ENCODE measurements around the gene F8A1.
"Not testable (repeated sequence)": the region's sequence is repeated elsewhere in the genome, so short reads cannot be mapped to it uniquely, and the experiment has no call there.

The F8A1 gene

GRCh38 chrX:154886069-154886788 is at the start of gene F8A1:
Gene F8A1, plus strand, starts transcription at chrX:154886355. Its CDS starts 20 bp downstream, at chrX:154886375.
- not testable (repeated sequence) for DNase-seq

GRCh38 chrX:154840856-154841255 is 45.3 kb upstream of the F8A1 start:
- peak; percentile 64 to 80 for DNase-seq

- no peak for DNase-seq
Observed at GRCh38 chrX:154850957-154851611, 35.1 kb upstream of the F8A1 start.

- no peak for DNase-seq
Observed at GRCh38 chrX:154855256-154855655, 30.9 kb upstream of the F8A1 start.

GRCh38 chrX:154868522-154868921 is 17.6 kb upstream of the F8A1 start:
- DNase-seq = not testable (repeated sequence)

DNA sequence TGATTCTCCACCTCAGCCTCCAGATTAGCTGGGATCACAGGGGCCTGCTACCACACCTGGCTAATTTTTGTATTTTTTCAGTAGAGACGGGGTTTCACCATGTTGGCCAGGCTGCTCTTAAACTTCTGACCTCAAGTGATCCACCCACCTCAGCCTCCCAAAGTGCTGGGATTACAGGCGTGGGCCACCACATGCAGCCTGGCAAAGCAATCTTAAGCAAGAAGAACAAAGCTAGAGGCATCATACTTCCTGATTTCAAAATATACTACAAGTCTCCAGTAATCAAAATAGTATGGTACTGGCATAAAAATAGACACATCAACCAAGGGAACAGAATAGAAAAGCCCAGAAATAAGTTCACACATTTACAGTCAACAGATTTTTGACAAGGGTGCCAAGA is 12.8 kb upstream of the F8A1 start:
- no peak for DNase-seq

GRCh38 chrX:154884069-154884468 is 2.1 kb upstream of the F8A1 start:
- DNase-seq = not testable (repeated sequence)

GRCh38 chrX:154885057-154885456 is 1.1 kb upstream of the F8A1 start:
- DNase-seq = not testable (repeated sequence)

DNA sequence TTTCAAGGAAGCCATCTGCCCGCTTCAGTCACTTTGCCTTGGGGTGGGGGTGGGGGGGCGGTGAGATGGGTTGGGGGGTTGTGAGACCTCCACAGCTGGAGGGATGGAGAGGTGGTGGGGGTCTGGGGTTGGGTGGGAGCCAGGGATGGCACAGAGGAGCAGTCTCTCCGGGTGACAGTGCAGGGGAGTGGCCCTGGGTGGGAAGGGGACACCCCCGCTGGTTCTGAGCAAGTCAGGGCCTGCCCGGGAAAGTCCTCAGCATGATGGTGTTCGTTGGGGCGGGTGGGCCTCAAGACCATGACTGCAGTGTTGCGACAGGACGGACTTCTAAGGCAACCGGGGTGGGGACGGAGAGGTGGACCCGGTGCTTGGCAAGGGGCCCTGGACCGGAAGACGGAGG is 606 bp upstream of the F8A1 start:
- DNase-seq = not testable (repeated sequence)

DNA sequence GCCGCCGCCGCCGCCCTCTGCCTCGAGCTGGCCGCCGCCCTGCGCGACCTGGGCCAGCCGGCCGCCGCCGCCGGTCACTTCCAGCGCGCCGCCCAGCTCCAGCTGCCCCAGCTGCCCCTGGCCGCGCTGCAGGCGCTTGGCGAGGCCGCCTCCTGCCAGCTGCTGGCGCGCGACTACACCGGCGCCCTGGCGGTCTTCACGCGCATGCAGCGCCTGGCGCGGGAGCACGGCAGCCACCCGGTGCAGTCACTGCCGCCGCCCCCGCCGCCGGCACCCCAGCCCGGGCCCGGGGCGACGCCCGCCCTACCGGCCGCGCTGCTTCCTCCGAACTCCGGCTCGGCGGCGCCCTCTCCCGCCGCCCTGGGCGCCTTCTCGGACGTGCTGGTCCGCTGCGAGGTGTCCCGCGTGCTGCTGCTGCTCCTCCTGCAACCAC is 650 bp downstream of the F8A1 start:
- DNase-seq = not testable (repeated sequence)

- peak in 1 of 2 experiments; percentile 43 for DNase-seq
Observed at GRCh38 chrX:154890990-154891639, 5.0 kb downstream of the F8A1 start.

GRCh38 chrX:154892296-154892695 is 6.1 kb downstream of the F8A1 start:
- DNase-seq = no peak

- no peak for DNase-seq
Observed at GRCh38 chrX:154900323-154900722, 14.2 kb downstream of the F8A1 start.

DNA sequence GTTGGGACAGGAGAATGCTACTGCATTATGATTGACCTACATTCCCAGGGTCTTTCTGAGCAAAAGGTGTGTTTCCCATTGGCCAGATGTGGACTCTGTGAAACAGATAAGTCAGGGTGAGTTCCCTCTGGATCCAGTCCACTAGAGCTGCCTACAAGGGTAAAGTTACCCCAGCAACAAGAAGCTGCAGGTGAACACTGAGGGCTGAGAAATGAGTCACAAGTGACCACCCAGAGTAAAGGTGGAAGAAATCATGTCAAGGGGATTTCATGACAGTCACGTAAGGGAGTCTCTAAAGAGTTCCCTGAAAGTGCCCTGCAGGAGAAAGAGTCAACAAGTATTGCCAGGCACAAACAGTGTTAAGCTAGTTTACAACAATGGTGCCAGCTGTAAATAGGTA is 16.3 kb downstream of the F8A1 start:
- DNase-seq = no peak

GRCh38 chrX:154908821-154909220 is 22.7 kb downstream of the F8A1 start:
- DNase-seq = no peak

DNA sequence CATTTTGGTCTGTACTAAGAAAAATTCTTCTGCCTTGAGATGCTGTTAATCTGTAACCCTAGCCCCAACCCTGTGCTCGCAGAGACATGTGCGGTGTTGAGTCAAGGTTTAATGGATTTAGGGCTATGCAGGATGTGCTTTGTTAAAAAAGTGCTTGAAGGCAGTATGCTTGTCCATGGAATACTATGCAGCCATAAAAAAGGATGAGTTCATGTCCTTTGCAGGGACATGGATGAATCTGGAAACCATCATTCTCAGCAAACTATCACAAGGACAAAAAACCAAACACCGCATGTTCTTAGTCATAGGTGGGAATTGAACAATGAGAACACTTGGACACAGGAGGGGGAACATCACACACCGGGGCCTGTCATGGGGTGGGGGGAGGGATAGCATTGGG is 23.9 kb downstream of the F8A1 start:
- DNase-seq = not testable (repeated sequence)

DNA sequence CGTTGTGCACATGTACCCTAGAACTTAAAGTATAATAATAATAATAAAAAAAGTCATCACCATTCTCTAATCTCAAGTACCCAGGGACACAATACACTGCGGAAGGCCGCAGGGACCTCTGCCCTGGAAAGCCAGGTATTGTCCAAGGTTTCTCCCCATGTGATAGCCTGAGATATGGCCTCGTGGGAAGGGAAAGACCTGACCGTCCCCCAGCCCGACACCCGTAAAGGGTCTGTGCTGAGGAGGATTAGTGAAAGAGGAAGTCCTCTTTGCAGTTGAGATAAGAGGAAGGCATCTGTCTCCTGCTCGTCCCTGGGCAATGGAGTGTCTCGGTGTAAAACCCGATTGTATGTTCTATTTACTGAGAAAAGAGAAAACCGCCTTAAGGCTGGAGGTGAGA is 24.4 kb downstream of the F8A1 start:
- not testable (repeated sequence) for DNase-seq

DNA sequence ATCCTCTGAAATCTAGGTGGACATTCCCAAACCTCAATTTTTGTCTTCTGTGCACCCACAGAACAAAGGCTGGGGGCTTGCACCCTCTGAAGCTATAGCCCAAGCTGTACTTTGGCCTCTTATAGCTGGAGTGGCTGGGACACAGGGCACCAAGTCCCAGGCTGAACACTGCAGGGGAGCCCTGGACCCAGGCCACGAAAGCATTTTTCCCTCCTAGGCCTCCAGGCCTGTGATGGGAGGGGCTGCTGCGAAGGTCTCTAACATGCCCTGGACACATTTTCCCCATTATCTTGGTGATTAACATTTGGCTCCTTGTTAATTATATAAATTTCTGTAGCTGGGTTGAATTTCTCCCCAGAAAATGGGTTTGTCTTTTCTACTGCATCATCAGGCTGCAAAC is 27.9 kb downstream of the F8A1 start:
- no peak for DNase-seq

- peak; percentile 83 to 91 for DNase-seq
Observed at GRCh38 chrX:154918060-154918483, 31.9 kb downstream of the F8A1 start.

- DNase-seq = not testable (repeated sequence)
Observed at GRCh38 chrX:154924771-154925170, 38.6 kb downstream of the F8A1 start.
